Activated gamma-delta T cell treated with anti-CD3 and anti-CD28 coated beads, Interleukin-2, amount 50 U/mL, for 16 hours (primary cell): Measurements from ENCODE around the gene CCND2.

ENCODE experiments used
- DNase-seq: peaks from one replicate; pipeline ENCODE4 v3.0.0-alpha.2; 2020; ENCODE audit warnings: low read depth

The CCND2 gene

DNA sequence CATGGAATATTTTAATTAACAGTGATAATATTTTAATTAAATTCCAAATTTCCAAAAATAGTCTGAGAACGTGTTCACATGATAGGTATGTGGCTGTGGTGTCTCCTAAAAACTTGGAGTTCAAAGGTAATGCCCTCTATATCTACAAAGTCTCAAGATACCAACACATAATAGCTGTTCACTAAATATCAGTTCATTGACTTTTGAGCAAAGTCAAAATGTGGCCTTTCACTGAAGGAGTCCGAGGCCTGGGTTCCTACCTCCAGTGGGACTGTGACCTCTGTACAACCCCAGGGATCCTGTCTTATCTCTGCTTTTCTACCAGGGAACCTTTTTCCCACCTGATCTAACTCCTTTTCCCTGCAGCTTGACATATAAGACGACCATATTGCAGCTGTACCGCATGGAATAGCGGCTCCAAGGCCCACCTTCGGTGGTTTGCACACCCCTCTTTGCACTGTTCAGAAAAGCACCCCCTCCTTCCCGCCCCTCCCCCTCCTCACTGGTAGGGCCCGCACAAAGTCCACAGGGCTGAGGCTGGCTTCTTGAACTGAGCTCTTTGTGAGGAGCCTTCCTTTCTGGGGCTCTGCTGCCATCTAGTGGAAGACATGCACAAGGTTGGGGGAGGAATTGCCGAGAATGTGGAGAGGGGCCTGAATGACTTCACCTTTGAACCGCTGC, 3.1 kb downstream of the CCND2 start:
- peak; percentile 84 for DNase-seq

DNA sequence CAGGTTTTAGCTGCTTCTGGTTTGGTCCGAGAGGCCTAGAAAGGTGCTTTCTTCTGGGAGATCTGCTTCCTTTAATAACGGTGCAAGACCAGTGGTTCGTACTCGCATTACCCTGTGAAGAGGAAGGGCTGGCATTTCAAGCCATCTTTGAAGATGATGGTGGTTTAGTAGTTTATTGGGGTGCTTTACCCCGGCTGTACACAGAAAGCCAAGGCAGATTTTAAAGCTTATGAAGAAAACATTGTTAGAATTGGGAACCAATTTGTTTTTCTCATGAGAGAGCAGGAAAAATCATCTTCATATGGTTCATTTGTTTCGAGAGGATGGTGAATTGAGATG, 3.6 kb downstream of the CCND2 start:
- no peak for DNase-seq

DNA sequence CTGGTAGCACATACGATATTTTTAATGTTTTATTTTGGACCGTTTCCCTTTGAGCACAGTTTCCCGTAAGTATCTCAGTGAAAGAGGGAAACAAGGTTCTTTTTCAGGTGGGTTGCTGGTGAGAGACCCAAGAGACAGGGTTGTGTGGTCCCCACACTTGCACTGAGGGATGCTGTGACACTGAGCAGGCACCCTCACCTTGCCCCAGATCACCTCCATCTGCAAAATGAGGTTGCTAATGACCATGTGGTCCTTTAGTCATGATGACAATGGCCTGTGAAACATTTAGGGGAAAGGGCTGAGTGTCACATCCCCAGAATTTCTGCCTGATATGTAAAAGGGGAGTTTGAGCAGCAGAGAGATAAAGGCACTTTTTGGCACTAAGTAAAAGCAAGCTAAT, 4.3 kb downstream of the CCND2 start:
- no peak for DNase-seq

DNA sequence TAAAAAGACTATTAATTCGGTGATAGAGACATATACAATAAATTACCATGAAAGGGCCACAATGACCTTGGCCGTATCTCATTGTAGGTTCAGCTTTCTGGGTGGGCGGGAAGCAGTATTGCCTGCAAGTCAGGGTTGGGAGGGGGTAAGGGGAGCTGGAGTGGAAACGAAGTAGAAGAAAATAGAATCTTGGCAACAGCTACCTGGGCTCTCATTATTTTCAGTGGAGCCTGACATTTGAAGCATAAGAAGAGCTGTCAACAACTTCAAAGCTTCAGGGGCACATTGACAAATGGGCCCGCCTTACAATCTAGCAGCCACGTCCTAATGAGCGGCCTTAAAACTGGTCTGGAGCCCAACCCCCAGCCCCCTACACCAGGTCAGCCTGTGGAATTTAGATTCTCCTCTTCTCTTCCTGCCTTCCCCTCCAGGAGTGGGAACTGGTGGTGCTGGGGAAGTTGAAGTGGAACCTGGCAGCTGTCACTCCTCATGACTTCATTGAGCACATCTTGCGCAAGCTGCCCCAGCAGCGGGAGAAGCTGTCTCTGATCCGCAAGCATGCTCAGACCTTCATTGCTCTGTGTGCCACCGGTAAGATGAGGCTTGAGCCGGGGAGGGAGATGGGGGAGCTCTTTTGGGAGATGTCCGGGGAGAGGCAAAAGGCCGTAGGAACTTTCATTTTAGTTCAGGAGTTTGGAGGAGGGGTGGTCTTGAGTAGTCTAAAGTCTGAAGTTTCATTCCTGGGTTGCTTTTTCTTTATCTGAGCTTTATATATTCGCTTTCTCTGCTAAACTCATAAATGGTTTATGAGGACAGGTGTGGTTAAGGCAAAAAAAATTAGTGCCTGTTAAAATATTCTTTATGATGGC, 5.0 kb downstream of the CCND2 start:
- no peak for DNase-seq

DNA sequence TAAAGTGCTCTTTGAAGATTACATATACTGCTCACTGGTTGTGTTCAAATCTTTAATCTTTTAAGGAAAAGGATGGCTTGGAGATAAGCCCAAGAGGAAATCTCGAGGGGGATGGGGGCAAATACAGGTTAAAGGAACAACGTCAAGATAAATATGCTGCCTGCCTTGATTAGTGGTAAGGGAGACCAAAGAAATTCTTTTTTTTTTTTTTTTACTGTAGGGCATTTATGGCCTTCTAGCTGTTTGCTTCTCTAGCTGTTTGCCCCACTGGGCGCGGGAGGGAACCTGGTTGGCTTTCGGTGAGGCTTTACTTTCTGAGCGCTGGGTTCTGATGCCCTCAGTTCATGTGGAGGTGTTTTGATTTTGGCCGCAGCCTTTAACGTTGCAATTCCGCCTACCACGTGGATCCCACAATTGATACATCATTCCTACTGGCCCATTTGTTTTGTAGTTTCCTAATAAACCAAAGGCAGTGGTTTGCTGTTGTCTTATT, 5.7 kb downstream of the CCND2 start:
- DNase-seq: no peak

DNA sequence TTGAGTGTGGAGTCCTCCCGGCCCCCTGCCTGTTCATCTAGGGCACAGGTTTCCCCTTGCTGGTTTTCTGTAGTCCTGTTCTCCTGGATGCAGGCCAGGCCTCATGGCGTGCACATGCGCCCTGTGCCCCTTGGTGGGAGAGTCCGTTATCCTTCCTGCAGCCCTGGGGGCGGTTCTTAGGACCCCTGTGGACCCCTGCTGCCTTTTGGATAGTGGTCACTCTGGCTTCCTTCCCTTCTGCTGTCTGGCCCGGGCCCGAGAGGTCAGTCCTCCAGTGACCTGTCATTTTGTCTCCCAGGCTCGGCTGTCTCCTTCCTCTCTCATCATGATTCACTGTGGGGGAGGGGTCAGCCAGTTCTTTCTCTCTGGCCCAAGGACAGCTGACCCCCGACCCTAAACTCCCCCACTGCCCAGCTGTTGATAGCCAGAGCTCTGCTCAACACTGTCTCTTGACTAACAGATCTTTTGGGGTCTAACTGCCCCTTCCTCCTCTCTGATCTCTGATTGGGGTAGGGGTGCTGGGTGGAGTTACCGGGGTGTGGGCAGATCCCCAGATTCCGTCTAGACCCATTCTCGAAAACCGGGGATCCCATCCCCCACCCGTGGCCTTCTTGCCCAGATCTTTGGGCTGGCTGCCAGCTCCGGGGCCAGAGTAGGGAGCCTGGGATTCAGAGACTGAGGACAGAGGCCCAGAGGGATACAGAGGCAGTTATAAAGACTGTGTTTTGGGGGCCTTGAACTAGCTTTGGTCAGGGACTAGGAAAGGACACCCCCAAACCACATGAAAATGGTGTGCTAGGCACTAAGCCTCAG, 7.0 kb downstream of the CCND2 start:
- no peak for DNase-seq

DNA sequence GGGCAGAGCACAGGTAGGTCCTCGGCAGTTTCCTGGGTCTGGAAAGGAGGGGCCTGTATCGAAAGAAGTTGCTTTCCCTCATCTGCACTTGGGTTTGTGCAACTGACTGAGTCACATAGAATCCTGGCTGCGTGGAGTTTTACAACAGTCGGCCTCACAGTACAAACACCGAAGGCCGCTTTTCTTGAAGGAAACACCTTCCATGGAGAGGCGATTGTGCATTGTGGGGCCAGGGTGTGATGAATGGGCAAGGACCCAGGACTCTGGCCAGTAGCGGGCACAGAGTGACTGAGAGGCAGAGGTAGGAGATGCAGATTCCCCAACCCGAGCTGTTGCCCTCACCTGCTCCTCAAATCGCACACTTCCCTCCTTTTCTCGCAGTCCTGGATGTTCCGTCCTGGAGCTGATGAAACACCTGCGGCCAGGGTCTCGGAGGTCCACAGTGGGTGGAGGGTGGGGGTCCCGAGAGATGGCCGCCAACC, 7.7 kb downstream of the CCND2 start:
- no peak for DNase-seq

DNA sequence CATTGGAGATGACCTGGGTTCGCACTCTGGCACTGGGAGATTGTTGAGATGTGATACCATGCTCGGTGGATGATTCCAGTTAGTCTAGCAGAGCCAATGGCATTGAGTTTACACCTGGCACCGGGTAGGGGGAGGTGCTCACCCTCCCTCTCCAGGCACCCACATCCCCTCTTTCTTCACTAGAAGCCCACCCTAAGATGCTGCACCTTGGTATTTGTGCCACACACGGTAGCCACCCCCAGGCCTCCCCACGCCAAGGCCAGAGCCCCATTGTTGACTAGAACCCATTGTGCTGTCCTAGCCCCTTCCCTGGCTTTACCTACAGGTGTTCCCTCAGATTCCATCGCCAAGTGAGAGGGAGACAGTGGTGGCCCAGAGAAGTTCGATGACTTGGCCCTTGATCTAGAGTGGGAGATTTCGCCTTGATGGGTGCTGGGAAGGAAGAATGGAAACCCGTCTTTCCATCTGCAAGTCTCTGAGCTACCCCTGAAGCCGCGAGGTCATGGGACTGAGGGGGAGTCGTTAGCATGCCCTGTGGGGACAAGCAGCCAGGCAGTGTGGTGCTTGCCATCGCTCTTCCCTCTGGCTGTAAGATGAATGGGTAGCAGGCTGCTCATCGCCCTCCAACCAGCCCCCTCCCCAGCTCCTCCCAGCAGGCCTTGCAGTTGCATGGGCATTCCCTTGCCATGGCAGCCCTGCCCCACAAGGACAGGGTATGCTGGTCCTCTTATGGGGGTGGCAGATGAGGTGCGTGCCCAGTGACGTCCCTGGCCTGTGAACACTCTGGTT, 8.7 kb downstream of the CCND2 start:
- no peak for DNase-seq

DNA sequence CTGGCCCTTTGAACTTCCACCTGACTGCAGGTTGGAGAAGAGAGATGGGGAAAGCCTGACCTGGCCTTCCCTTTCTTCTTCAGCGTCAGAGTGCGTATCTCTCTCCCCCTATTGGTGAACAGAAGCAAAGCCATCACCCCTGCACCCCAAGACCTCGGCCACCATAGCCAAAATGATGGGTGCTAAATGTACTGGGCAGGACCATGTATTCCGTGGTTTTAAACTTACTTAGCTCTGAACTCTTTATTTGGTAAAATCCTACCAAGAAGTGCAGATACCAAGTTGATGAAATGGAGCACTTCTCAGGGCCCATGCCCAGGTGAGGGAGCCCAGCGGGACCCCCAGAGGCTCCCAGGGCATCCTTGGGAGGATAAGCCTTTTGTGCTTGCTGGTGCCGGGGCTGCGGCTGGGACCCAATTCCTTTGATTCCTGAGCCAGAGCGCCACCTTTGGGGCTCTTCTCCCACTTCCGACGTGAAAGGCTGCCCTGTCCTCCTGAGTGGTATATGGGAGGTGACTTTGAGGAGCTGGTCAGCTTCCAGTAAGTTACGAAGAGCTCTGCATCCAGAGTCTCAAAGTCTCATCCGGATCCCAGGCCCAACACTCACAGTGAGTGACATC, 9.4 kb downstream of the CCND2 start:
- DNase-seq: no peak

DNA sequence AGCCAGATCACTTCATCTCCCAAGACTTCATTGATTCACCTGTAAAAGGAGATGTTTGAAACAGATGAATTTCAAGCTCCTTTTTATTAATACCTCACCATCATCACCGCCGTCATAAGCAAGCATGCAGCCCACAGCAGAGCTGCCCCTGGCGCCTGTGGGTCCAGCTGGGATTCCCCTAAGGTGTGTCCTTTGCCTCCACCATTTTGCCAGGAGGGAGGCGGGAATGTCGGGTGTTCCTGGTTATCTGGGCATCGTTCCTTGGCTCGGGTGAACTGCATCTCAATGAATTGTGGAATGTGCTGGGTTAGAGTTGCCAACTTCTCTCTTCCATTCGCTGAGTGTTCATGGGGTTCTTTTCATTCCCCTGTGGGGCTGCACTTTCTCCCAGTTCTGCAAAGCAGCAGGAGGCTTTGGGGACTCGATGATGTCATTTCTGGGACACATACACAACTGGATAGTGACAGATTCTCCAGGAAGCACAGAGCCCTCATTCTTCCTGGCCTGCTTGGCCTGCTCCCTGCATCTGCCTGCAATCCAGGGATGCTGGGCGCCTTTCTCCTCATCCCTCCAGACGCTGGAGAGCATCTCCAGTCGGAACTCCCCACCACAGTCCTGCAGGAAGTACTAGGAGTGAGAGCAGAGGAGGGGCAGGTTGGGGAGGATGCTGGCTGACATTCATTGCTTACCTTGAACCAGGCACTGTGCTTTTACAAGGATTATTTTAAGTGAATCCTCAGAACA, 10.1 kb downstream of the CCND2 start:
- DNase-seq: no peak

DNA sequence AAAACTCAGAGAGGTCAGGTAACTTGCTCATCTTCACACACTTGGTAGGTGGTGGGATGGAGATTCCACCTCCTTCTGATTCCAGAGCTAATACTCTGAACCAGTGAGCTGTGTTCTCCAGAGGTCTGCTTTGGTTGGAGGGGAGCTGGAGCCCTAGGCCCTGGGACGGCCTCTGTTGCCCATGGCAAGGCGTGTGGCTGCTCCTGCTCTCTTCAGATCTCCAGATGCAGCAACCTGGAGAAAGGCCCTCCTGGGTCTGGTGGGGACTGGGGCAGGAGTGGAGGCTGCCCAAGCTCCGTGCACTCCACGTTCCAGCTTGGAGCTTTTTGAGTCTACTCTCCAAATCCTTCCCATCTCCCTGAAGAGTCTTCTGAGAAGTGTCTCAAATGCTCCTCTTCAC, 10.7 kb downstream of the CCND2 start:
- DNase-seq: no peak

DNA sequence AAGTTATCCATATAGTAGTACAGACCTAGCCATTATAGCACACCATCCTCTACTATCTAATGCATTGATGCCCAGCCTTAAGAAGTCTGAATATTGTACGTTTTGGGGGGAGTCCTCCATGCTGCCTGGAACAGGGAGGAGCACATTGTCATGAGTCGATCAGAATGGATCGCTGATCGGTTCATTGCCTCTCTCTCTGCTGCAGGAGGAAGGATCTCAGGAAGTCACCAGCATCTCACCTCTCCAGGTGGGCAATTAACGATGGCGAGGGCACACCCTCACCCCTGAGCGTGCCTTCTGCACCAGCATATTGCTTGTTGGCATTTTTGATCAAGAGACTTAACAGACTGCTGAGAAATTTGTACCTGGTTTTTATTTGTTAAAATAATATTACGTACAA, 11.5 kb downstream of the CCND2 start:
- no peak for DNase-seq

DNA sequence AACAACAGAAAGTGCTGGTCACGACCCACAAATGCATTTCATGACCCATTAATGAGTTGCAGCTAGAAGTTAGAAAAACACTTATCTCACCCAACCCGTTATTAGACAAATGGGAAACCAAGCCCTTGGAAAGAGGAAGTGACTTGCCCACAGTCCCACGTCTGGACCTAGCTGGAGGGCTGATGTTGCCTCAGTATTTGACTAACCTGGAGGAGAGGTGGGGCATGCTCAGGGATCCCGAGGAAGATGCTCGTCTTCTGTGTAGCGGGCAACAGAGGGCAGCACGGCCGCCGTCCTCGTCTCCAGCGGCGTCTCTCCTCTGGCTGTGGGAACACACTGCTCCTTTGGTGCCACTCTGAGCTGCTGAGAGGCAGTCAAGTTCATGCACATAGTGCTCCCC, 12.7 kb downstream of the CCND2 start:
- no peak for DNase-seq

DNA sequence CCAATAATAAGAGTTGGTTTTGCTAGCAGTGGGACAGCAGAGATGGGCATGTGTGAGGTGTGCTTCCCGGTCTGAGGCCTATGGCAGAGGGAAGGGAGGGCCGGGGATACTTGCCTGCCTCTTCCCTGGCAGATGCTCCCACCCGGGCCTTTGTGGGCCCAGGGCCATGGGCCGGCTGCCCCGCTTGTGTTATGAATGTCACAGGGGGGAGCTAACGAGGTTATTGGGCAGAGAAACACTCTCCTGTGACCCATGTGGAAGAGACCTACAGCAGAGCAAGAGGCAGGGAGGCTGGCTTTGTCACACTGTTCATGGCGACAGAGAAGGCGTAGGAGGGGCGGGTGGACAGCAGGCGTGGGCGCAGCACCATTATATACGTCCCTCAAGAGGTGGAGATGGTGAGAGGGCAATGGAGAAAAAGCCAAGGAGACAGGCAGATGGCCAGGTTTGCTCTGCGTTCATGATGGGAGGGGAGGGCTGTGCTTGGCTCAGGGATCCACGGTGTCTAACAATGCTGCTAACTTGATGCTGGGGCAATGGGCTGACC, 13.3 kb downstream of the CCND2 start:
- DNase-seq: no peak

DNA sequence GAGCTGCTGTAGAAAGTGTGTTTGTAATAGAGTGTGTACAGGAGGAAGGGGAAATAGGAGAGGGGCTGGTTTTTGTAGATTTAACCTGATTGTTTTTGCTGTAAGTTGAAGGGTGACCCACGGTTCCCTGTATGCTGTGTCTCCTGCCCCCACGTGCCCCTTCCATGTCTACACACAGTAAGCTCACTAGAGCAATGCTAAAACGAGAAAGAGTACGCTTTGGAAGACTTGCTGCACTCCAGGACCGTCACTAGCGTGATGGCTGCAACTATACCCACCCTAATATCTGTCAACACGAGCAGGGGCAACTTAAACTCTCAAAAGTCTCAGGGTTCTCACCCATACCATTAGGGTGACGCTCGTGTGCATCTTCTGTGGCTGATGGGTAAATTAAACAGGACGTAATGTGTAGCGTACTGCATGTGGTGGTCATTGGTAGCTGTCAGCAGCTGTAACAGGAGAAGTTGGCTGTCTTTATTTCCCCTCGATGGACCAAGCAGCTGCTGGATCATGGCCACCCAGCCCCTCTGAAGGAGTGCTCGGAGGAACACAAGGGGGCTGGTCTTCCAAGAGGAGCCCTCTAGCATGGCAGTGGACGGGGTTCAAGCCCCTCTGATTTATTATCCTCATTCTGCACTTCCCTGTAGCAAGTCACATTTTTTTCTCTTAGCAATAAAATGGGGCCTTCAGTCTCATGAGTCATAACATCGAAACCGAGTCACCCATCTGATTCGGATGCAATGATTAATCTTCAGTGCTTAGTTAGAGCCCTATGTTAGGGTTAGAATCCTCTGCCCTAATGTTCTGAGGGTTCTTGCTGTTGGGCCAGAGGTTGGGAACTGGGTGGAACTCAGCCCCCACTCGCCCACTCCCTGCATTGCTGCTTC, 14.0 kb downstream of the CCND2 start:
- DNase-seq: no peak

DNA sequence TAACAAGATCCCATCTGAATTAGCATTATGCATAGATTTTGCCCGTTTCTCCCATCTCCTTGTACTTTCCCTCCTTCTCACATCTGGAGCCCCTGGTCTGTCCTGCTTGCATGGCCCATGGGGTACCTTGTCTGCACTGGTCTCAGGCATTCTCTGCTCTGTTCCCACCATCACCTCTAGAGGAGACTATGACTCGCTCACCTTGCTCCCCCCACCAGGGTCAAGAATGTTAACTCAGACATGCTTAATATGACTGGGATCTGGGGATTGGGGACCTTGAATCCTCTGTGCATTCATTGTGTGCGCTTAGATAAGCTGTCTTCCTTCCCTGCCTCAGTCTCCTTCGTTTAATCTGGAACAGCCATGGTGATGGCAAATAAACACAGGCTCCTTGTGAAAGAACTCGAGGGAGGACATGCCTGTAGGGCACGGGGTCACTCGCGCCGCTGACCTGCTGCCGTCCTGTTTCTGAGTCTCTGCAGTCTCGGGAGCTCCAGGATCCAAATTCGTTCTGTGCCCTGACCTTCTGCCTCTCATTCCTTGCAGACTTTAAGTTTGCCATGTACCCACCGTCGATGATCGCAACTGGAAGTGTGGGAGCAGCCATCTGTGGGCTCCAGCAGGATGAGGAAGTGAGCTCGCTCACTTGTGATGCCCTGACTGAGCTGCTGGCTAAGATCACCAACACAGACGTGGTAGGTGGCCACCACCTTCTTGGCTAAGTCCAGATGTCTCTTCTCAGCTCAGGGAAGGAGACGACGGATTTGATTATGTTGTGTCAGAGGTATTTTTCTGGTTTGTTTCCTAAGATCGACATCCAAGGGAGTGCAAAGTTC, 15.0 kb downstream of the CCND2 start:
- DNase-seq: no peak

DNA sequence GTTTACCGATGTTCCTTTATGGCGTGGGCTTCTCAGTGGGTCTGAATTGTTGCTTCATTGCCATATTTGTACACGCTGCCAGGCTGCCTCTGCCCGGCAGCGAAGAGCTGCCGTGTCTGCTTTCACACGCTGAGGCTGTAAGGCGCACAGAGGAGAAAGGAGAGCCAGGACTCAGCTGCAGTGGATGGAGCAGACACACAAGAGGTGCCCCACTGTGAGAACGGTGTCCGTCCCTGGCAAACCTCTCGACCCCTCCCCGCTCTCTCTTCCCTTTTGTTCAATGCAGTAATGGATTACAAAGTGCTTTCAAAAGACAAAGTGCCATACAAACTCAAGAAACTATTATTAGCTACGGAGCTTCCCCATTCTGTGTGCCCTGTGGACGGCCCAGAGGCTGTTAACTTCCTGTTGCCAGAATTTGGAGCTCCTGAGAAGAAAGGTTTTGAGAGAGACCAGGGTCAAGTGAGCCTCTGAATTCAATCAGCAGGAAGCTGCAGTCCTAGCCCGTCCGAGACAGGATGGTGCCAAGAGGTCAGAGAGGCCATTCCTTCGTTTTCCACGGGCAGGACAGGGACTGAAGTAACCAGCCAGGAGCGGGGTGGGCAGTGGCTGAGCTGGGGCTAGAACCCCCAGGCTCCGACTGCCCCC, 15.8 kb downstream of the CCND2 start:
- DNase-seq: no peak
